ENCODE results near the gene SCAPER.
"Not testable (repeated sequence)": the region's sequence is repeated elsewhere in the genome, so short reads cannot be mapped to it uniquely, and the experiment has no call there.

The SCAPER gene

GRCh38 chr15:76320012-76320411 lies 585.1 kb downstream of the SCAPER start:
- TF ChIP-seq JUND (IDR thresholded peaks at IDR 0.05; ENCODE audit: low read depth), result no peak
- no peak for DNase-seq (ENCODE audit: low read depth in 1 of 2, low spot score in 1 of 2)
- in situ Hi-C loops (cut with HindIII; ENCODE audit: low pct_unique_long_range_greater_than_20kb, low sequenced_read_pairs), result no loop called here

GRCh38 chr15:76313731-76314130 lies 591.4 kb downstream of the SCAPER start:
- peak in 1 of 2 experiments; percentile 83 for DNase-seq (ENCODE audit: low read depth in 1 of 2, low spot score in 1 of 2)
- no peak for TF ChIP-seq JUND (IDR thresholded peaks at IDR 0.05; ENCODE audit: low read depth)
- in situ Hi-C loops (cut with HindIII; ENCODE audit: low pct_unique_long_range_greater_than_20kb, low sequenced_read_pairs), result no loop called here

- in situ Hi-C loops (cut with HindIII; ENCODE audit: low pct_unique_long_range_greater_than_20kb, low sequenced_read_pairs), result not testable (repeated sequence)
- DNase-seq (ENCODE audit: low read depth in 1 of 2, low spot score in 1 of 2), result peak in 1 of 2 experiments; percentile 26
Measured at GRCh38 chr15:76313175-76313567, 592.0 kb downstream of the SCAPER start.

GRCh38 chr15:76312540-76313174 lies 592.5 kb downstream of the SCAPER start:
- TF ChIP-seq JUND (IDR thresholded peaks at IDR 0.05; ENCODE audit: low read depth), result peak; percentile 100
- DNase-seq (ENCODE audit: low read depth in 1 of 2, low spot score in 1 of 2), result peak; percentile 41 to 97
- in situ Hi-C loops (cut with HindIII; ENCODE audit: low pct_unique_long_range_greater_than_20kb, low sequenced_read_pairs), result no loop called here

GRCh38 chr15:76311100-76311953 lies 593.8 kb downstream of the SCAPER start, which contains the start of gene ETFA:
ETFA (minus strand) TSS chr15:76311469; CDS start chr15:76311388, 81 bp downstream.
- peak; percentile 95 to 98 for DNase-seq (ENCODE audit: low read depth in 1 of 2, low spot score in 1 of 2)
- TF ChIP-seq JUND (IDR thresholded peaks at IDR 0.05; ENCODE audit: low read depth), result no peak
- in situ Hi-C loops (cut with HindIII; ENCODE audit: low pct_unique_long_range_greater_than_20kb, low sequenced_read_pairs), result no loop called here

GRCh38 chr15:76310475-76311099 lies 594.6 kb downstream of the SCAPER start:
- in situ Hi-C loops (cut with HindIII; ENCODE audit: low pct_unique_long_range_greater_than_20kb, low sequenced_read_pairs), result no loop called here
- no peak for DNase-seq (ENCODE audit: low read depth in 1 of 2, low spot score in 1 of 2)
- no peak for TF ChIP-seq JUND (IDR thresholded peaks at IDR 0.05; ENCODE audit: low read depth)

- in situ Hi-C loops (cut with HindIII; ENCODE audit: low pct_unique_long_range_greater_than_20kb, low sequenced_read_pairs), result no loop called here
- peak in 1 of 2 experiments; percentile 20 for DNase-seq (ENCODE audit: low read depth in 1 of 2, low spot score in 1 of 2)
- no peak for TF ChIP-seq JUND (IDR thresholded peaks at IDR 0.05; ENCODE audit: low read depth)
Measured at GRCh38 chr15:76309601-76310330, 595.4 kb downstream of the SCAPER start.

- in situ Hi-C loops (cut with HindIII; ENCODE audit: low pct_unique_long_range_greater_than_20kb, low sequenced_read_pairs), result no loop called here
- DNase-seq (ENCODE audit: low read depth in 1 of 2, low spot score in 1 of 2), result no peak
- no peak for TF ChIP-seq JUND (IDR thresholded peaks at IDR 0.05; ENCODE audit: low read depth)
Measured at GRCh38 chr15:76303909-76304308, 601.2 kb downstream of the SCAPER start.

GRCh38 chr15:76299786-76300185 lies 605.4 kb downstream of the SCAPER start:
- in situ Hi-C loops (cut with HindIII; ENCODE audit: low pct_unique_long_range_greater_than_20kb, low sequenced_read_pairs), result no loop called here
- TF ChIP-seq JUND (IDR thresholded peaks at IDR 0.05; ENCODE audit: low read depth), result no peak
- no peak for DNase-seq (ENCODE audit: low read depth in 1 of 2, low spot score in 1 of 2)

GRCh38 chr15:76298986-76299385 lies 606.2 kb downstream of the SCAPER start:
- TF ChIP-seq JUND (IDR thresholded peaks at IDR 0.05; ENCODE audit: low read depth), result no peak
- in situ Hi-C loops (cut with HindIII; ENCODE audit: low pct_unique_long_range_greater_than_20kb, low sequenced_read_pairs), result no loop called here

GRCh38 chr15:76297951-76298350 lies 607.2 kb downstream of the SCAPER start:
- in situ Hi-C loops (cut with HindIII; ENCODE audit: low pct_unique_long_range_greater_than_20kb, low sequenced_read_pairs), result not testable (repeated sequence)

More at GRCh38 chr15:76298986-76299385, 606.2 kb downstream of the SCAPER start:
- no peak for DNase-seq (ENCODE audit: low read depth in 1 of 2, low spot score in 1 of 2)

More at GRCh38 chr15:76297951-76298350, 607.2 kb downstream of the SCAPER start:
- not testable (repeated sequence) for DNase-seq (ENCODE audit: low read depth in 1 of 2, low spot score in 1 of 2)

Data from T47D (cell line).